ENCODE results near the gene USF2. TPM values are rescaled to one million over a fixed set of nuclear protein-coding genes. Genes with fewer than 3 reads are reported as not detected.

USF2 gene
- total RNA-seq, 1 experiment from 2014 or later = 53.5 TPM

DNA sequence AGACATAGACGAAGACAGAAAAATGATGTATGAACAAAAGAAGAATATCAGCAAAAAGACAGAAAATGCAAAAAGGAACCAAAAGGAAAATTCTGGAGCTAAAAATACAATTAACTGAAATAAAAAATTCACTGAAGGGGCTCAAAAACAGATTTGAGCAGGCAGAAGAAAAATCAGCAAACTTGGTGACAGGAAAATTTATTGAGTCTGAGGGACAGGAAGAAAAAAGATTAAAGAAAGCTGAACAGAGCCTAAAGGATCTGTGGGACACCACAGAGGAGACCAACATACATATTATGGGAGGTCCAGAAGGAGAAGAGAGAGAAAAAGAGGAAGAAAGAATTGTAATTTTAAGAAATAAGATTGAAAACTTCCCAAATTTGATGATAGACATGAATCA lies 27.3 kb upstream of the USF2 start:
- no peak for DNase-seq (ENCODE audit: low spot score)

DNA sequence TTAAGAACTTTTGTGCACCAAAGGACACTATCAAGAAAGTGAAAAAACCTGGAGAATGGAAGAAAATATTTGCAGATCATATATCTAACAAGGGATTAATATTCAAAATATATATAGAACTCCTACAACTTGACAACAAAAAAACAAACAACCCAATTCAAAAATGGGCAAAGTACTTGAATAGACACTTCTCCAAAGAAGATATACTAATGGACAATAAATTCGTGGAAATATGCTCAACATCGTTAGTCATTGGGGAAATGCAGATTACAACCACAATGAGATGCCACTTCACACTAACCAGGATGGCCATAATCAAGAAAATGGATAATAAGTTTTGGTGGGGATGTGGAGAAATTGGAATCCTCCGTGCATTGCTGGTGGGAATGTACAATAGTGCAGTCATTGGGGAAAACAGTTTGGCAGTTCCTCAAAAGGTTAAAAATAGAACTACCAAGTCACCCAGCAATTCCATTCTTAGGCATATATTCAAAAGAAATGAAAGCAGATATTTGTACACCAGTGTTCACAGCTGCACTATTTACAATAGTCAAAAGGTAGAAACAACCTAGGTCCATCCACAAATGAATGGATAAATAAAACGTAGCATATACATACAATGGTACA lies 22.2 kb upstream of the USF2 start:
- no peak for DNase-seq (ENCODE audit: low spot score)

DNA sequence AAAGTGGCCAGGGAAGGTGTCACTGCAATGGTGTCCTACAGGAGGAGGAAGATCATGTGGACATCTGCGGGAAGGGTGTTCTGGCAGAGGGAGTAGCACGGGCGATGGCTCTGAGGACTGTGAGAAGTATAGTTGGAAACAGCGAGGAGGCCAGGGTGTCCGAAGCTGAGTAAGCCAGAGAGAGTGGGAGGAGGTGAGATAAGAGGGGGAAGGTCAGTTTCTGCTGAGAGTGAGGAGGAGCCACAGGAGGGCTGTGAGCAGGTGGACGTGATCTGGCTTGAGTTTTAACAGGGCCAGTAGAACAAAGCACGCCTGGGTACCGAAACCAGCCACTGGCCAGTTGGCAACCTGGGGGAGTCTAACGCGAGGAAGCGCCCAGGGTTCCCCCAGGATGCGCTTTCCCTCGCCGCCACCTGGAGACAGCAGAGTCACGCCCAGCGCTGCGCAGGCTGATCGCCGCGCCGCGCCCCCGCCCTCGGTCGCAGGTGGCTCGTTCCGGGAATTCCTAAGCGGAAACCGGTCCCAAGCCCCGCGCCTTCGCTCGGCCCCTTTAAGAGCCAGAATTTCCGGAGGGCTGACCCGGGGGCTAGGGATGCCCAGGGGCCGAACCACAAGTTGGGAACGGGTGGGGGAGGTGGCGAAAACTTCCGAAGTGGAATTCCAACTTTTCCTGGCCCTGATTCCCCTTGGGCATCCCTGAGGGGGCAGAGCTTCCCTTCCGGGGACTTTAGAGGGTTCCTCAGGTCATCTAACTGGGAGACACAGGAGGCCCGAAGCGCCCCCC lies 21.0 kb upstream of the USF2 start:
- peak; percentile 28 for DNase-seq (ENCODE audit: low spot score)

DNA sequence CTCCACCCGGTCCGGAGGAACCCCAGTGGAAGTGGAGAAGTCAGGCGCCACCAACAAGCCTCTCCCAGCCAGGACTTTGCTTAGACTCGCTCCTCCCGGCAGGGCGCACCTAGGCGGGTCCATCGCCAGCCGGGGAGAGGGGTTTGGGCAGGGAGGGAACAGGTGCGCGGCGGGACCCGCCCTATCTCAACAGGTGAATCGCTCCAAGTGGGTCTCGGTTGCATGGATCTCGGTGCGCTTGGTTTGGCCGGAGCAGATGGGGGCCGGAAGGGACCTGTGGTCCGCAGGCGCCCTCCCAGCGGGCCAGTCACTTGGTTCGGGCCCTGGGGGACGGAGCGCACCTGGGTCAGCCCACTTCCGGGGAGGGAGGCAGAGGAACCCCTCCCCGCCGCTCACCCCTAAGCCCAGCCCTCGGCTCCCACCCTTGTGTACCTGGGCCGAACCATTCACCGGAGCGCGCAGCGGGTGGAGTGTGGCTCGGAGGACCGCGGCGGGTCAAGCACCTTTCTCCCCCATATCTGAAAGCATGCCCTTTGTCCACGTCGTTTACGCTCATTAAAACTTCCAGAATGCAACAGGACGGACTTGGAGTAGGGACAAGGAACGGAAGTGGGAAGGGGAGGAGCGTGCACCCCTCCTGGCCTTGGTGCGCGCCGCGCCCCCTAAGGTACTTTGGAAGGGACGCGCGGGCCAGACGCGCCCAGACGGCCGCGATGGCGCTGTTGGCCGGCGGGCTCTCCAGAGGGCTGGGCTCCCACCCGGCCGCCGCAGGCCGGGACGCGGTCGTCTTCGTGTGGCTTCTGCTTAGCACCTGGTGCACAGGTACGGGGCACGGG lies 20.2 kb upstream of the USF2 start, which contains the start of gene LSR:
LSR (plus strand) TSS at position 693 of the 836 bp plus-strand sequence; CDS start at position 714, 21 bp downstream.
- no peak for DNase-seq (ENCODE audit: low spot score)

DNA sequence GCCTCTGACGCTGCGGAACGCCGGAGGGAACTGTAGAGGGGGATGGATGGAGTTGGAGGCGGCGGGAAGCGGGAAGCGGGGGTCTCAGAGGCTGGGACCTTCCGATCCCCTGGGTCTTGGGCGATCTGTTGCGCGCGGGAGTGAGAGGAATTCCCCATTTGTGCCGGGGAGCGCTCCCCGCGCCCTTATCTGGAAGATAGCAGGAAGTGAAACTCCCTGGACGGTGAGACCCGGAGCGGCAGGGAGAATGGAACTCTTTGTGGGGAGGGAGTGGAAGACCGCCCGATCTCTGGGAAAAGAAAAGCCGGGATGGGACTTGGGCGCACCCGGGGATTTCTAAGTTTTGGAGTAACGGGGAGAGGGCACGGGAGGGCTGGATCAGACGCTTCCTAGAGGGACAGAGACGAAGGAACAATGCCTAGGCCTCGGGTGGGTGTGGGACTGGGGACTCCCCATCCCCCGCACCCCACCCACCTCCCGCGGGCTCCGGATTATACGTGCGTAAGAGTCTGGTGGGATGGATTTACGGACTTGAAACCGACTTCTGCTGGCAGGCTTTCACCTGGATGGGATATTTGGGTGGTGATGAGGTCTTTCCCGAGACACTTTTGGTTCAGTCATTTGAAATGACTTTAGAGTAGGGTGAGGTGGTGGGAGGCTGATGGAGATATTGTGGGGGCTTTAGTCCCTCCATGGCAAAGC lies 19.5 kb upstream of the USF2 start:
- no peak for DNase-seq (ENCODE audit: low spot score)

DNA sequence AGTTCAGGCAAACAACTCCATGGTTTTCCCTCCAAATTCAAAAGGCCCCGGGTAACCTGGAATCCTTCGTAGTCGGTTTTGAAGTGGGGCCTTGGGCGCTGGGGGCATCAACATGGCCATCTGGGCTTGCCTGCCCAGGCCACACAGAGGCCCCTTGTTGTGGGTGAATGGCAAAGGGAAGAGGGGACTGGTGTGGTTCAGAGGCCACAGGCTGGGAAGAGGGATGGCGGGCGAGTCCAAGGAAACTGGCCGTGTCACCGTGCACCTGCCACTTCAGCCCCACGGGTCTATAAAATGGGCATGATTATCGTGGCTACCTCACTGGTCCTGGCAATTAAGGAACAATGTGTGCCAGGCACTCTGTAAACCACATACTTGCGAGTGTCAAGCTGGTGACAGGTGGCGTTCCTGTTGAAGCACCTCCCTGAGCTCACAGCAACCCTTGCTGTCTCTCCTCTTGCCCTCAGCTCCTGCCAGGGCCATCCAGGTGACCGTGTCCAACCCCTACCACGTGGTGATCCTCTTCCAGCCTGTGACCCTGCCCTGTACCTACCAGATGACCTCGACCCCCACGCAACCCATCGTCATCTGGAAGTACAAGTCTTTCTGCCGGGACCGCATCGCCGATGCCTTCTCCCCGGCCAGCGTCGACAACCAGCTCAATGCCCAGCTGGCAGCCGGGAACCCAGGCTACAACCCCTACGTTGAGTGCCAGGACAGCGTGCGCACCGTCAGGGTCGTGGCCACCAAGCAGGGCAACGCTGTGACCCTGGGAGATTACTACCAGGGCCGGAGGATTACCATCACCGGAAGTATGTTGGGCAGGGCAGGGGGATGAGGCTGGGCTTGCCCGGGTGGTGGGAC lies 18.7 kb upstream of the USF2 start:
- no peak for DNase-seq (ENCODE audit: low spot score)

DNA sequence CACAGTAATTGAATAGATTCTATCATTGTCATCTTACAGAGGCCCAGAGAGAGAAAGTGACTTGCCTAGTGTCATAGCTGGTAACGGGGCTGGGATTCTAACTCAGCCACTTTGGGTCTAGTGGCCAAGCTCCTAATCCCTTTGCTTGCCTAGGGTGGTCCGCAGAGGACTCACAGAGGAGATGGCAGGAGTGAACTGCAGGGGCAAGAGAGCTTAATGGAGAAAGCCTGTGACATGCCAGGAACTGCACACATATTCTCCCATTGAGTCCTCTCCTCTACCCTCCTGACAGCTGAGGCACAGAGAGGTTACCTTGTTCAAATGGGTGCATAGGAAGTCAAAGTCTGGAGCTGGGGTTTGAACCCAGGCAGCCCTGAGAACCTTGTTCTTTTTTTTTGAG lies 17.3 kb upstream of the USF2 start:
- DNase-seq (ENCODE audit: low spot score) = no peak

DNA sequence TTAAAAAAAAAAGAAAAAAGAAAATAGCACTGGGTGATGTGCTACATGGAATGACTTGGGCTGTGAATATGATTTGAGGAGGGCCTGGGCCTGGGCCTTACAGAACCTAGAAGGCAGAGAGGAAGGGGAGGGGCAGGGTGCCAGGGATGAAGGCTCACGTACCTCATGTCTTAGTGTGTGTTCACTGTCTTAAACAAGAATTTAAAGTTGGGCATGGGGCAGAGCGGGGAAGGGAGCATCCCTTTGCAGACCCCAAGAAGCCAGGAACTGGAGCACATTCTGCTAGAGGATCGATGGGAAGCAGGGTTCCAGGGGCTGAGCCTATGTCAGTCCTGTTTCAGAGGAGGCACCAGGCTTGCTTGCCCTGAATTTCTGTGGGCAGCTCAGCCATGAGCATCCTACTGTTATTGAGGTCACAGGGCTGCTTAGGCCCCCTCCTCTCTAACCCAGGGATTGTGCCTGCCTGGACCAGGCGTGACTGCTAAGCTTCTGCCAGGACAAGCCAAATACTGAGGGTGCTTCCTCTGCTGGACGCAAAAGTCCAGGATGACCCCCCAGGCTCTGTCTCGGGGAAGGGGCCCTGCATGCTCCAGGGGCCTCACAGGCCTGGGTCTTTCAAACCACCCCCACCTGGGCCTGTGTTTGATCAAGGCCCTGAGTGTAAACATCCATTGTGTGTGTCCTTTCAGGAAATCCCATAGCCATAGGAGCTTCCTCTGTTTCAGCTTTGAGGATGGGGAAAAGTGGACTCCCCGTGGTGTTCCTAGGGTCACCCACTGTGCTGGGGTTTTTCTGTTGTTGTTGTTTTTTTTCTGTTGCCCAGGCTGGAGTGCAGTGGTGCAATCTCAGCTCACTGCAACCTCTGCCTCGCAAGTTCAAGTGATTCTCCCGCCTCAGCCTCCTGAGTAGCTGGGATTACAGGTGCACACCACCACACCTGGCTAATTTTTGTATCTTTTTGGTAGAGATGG lies 15.2 kb upstream of the USF2 start:
- DNase-seq (ENCODE audit: low spot score) = no peak

DNA sequence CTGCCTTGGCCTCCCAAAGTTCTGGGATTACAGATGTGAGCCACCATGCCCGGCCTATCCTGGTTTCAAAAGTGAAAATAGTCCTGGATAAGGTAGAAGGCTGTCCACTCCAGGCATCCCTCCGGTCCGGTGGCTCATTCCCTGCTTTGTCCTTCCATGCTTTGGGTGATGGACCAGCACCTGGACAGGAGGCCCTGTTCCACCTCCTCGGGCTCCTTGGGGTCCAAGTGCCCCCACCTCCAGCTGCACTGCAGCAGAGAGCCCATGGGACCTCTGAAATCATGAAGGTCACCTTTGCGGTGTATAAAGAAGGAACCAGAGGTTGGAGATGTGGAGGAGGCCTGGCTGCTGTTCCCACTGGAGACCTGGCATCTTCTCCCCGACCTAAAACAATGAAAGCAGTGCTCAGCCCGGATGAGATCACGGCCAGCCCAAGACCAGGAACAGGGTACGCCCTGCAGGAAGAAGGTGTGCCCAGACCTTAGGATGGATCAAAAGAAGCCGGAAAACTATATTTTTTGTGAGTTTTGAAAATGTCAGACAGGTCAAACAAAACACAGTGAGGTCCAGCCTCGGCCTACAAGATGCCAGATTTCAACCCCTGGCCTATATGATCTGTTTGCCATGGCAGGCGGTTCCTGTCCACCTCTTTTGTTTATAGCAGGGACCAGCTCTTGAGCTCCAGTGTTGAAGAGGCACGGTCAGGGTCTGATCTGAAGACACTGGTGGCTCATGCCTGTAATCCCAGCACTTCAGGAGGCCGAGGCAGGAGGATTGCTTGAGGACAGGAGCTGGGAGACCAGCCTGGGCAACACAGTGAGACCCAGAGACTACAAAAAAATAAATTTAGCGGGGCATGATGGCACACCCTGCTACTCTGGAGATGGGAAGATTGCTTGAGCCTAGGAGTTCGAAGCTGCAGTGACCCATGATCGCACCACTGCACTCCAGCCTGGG lies 14.1 kb upstream of the USF2 start:
- no peak for DNase-seq (ENCODE audit: low spot score)

DNA sequence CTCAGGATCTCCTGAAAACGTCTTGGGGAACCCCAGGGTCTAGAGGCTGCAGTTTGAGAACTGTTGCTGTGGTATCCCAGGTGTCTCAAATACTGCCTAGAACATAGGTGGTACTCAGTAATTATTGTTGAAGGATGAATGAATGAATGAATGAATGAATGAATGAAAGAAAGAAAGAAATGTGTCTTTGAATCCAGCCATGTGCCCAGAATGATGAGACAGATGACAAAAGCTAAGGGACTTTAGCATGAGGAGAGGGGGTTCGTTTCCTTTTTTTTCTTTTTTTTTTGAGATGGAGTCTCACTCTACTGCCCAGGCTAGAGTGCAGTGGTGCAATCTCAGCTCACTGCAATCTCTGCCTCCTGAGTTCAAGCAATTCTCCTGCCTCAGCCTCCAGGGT lies 12.2 kb upstream of the USF2 start:
- no peak for DNase-seq (ENCODE audit: low spot score)

DNA sequence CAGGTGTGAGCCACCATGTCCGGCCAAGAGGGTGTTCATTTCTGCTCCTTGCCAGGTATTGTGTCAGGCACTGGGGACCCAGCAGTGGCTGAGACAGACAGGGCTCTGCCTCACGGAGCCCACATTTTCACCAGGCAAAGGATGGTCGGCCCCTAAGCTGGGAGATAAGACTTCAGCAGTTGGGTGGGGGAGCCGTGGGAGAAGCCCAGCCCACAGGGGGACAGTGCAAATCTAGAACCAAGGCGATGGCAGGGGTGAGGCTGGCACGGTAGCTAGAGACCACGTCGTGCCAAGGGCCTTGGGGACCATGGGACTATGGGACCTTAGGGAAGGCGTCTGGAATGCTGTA lies 11.7 kb upstream of the USF2 start:
- no peak for DNase-seq (ENCODE audit: low spot score)

DNA sequence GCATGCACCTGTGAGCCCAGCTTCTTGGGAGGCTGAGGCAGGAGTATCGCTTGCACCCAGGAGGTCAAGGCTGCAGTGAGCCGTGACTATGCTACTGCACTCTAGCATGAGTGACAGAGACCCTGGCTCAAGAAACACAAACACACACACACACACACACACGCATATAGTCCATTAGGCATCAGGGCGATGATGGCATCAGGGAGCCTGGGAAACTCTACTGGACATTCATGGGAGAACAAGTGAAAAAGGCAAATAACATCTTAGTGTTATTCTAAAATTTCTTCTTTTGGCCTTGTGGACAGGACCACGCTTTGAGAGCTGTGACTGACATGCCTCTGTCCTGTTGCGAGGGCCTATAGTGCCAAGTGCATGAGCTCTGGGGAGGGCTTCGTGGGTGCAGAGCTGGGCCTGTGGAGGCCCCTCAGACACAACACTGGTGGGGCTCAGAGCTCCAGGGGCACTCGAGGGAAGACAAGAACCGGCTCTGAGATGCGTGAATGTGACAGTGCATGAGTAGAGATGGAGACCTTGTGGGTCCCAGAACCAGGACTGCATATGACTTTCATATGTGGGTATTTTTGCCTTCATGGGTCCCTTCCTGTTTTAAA lies 8.0 kb upstream of the USF2 start:
- DNase-seq (ENCODE audit: low spot score) = no peak

DNA sequence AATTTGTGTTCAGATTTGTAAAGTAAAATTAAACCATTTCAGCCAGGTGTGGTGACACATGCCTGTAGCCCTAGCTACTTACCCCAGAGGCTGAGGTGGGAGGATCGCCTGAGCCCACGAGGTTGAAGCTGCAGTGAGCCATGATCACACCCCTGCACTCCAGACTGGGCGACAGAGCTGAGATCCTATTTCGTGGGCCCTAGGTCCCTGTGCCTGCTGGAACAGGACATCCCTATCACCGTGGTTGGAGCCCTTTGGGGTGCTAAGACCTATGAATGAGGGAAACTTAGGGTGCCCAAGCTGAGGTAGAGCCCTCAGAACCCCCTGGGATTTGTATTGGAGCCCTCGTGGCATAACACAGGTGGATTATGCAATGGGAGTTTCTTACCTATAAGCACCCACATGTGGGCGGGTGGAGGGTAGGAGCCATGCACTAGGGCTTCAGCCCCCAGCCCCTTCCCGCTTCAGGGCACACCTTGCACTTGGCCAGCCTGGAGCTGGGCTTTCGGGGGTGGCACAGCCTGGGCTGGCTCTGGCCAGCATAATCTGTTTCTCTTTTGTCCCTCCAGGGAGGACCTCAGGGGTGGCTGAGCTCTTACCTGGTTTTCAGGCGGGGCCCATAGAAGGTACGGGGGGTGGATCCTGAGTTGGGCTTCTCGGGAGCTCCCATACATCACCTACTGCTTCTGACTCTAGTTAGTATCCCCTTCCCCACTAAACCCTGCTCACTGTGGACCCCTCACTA lies 7.2 kb upstream of the USF2 start:
- no peak for DNase-seq (ENCODE audit: low spot score)

DNA sequence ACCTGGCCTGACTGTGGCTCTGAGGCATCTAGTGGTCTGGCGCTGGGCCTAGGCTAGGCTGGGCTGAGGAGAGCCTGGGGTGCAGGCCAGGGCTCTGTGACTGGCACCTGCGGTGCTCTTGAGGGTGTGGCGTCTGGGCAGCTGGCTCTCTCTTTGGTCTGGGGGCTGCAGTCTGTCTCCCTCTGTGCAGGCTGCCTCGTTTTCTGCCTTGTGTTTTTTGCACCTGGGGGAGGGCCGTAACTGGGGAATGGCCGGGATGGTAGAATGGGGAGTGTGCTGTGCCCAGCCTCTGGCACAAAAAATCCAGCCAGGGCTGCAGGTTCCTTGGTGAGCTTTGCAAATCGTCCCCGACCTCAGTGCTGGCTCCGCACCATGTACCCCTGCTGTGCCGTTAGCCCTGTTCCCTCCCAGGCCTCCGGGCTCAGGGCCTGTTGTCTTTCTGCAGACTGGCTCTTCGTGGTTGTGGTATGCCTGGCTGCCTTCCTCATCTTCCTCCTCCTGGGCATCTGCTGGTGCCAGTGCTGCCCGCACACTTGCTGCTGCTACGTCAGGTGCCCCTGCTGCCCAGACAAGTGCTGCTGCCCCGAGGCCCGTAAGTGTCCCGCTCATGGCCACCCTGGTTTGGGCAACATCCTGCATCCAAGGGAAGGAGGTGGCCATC lies 6.5 kb upstream of the USF2 start:
- DNase-seq (ENCODE audit: low spot score) = no peak

DNA sequence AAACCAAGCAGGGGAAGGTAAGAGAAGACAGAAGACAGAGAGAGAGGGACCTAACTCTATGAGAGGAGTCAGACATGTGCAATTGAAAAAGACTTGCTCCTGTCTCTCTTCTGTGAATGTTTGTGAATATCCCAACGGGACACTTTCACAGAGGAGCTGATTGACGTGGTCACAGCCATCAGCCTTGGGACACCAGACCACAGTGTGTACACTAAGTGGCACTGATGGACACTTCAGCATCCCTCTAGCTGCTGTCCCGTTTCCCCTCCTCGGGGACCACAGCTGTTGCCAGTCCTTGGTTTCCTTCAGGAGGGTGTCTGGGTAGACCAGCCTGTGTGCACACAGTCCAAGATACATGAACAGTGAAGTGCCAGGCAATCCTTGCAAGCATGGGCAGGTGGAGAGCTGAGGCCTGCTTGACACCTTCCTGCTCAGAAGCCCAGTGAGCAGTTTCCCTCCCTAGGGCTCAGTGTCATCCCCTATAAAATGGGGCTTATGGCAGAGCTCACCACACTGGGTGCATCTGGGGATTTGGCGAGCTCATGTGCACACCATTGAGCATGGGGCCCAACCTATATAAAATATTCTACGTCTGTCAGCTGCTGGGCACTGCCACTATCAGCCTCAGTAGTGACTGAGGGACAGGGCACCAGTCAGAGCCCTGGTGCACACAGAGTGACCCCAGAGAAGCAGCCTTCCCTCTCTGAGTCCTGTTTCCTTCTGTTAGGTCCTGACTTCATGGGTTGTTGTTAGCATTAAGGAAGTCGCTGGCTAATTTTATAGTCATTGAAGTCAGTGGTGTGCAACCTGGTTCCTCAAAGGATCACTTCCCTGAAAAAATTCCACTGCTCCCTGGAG lies 4.3 kb upstream of the USF2 start:
- DNase-seq (ENCODE audit: low spot score) = no peak

All from A172 (cell line).